ENCODE results near the gene DCLK3.

DCLK3 gene

GRCh38 chr3:36763850-36764703 lies at the start of gene DCLK3:
DCLK3 (minus strand) TSS chr3:36764553; CDS start chr3:36764263, 290 bp downstream.
- DNase-seq, result no peak

GRCh38 chr3:36813305-36813704 lies 49.0 kb upstream of the DCLK3 start:
- DNase-seq, result no peak

GRCh38 chr3:36812240-36812639 lies 47.9 kb upstream of the DCLK3 start:
- DNase-seq, result no peak

GRCh38 chr3:36811768-36812167 lies 47.4 kb upstream of the DCLK3 start:
- DNase-seq, result no peak

- peak; percentile 10 for DNase-seq
These were observed 40.1 kb upstream of the DCLK3 start for GRCh38 chr3:36804295-36805055.

GRCh38 chr3:36803091-36803791 lies 38.9 kb upstream of the DCLK3 start:
- DNase-seq, result no peak

- no peak for DNase-seq
These were observed 36.3 kb upstream of the DCLK3 start for GRCh38 chr3:36800533-36801116.

GRCh38 chr3:36796881-36797280 lies 32.5 kb upstream of the DCLK3 start:
- DNase-seq, result no peak

- DNase-seq, result no peak
These were observed 31.8 kb upstream of the DCLK3 start for GRCh38 chr3:36796161-36796560.

- no peak for DNase-seq
These were observed 31.3 kb upstream of the DCLK3 start for GRCh38 chr3:36795622-36796021.

GRCh38 chr3:36792342-36792741 lies 28.0 kb upstream of the DCLK3 start:
- no peak for DNase-seq

GRCh38 chr3:36790765-36791164 lies 26.4 kb upstream of the DCLK3 start:
- no peak for DNase-seq

GRCh38 chr3:36786921-36787890 lies 22.9 kb upstream of the DCLK3 start:
- DNase-seq, result no peak

GRCh38 chr3:36784138-36784635 lies 19.8 kb upstream of the DCLK3 start:
- no peak for DNase-seq

- no peak for DNase-seq
These were observed 13.3 kb upstream of the DCLK3 start for GRCh38 chr3:36777424-36778218.

GRCh38 chr3:36776436-36776835 lies 12.1 kb upstream of the DCLK3 start:
- DNase-seq, result no peak

GRCh38 chr3:36774052-36774451 lies 9.7 kb upstream of the DCLK3 start:
- no peak for DNase-seq

- no peak for DNase-seq
These were observed 7.6 kb upstream of the DCLK3 start for GRCh38 chr3:36771931-36772330.

GRCh38 chr3:36769926-36770325 lies 5.6 kb upstream of the DCLK3 start:
- DNase-seq, result no peak

- no peak for DNase-seq
These were observed 751 bp upstream of the DCLK3 start for GRCh38 chr3:36765104-36765503.

- no peak for DNase-seq
These were observed 318 bp upstream of the DCLK3 start for GRCh38 chr3:36764704-36765038.

Measured in NCI-H1417 treated with DMSO at 0.1 percent for 48 hours (cell line).